Right lobe of liver (tissue), 4 donors: ENCODE data around the gene PDP2.

ENCODE experiments used
- CTCF ChIP-seq, 4 donors: fragments of 200-600 bp in 3 of 4; fragments of 450-650 bp in 1 of 4; IDR thresholded peaks; one replicate each; pipeline versions ENCODE4 v1.5.1 to v1.8.0; 2016 to 2022; ENCODE audit warnings: antibody characterized with exemption in 4 of 4, mild to moderate bottlenecking in 2 of 4
- POLR2A ChIP-seq: fragments of 450-650 bp; IDR thresholded peaks from one replicate; pipeline ENCODE4 v1.6.1; 2017; ENCODE audit warnings: antibody characterized with exemption, mild to moderate bottlenecking
- donor health status: DM: no; HTN: no; CAD: no.
- donor health status: DM: no; HTN: no; CAD: no.
- donor health status: DM: no; HTN: yes; CAD: no.

DNA sequence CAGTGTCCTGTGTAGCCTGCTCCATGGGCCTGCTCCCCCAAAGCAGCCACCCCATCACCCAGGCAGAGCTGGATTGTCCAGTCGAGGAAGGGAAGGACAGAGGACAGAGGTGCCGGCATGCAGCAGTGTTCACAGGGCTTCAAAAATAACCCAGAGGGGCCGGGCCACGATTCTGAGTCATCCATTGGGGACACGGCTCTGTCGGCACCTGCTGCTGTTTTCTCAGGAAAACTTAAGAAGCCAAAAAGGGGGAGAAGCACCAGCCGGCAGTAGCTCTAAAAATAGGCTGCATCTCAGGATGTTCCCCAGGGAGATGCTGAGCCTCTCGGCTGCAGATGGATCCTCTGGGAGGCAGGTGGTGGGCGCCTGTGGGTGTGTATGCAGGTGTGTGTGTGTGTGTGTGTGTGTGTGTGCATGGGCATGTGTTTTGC is 34.5 kb upstream of the PDP2 start:
- TF ChIP-seq CTCF (IDR thresholded peaks at IDR 0.05) (no peak), POLR2A (no peak)
